NT2/D1 (cell line): Measurements from ENCODE around the gene KRIT1.

Experiments used
- SUZ12 ChIP-seq: IDR thresholded peaks from 2 replicates; pipeline ENCODE4 v1.6.1; 2011; ENCODE audit not compliant: insufficient read length, insufficient read depth; ENCODE audit errors: extremely low read depth
- YY1 ChIP-seq: IDR thresholded peaks from 2 replicates; pipeline ENCODE4 v1.6.1; 2011; ENCODE audit not compliant: insufficient read length, insufficient read depth
- ZNF274 ChIP-seq: IDR thresholded peaks from 2 replicates; pipeline ENCODE4 v1.6.1; 2011; ENCODE audit warnings: mild to moderate bottlenecking, low read depth, low read length

DNA sequence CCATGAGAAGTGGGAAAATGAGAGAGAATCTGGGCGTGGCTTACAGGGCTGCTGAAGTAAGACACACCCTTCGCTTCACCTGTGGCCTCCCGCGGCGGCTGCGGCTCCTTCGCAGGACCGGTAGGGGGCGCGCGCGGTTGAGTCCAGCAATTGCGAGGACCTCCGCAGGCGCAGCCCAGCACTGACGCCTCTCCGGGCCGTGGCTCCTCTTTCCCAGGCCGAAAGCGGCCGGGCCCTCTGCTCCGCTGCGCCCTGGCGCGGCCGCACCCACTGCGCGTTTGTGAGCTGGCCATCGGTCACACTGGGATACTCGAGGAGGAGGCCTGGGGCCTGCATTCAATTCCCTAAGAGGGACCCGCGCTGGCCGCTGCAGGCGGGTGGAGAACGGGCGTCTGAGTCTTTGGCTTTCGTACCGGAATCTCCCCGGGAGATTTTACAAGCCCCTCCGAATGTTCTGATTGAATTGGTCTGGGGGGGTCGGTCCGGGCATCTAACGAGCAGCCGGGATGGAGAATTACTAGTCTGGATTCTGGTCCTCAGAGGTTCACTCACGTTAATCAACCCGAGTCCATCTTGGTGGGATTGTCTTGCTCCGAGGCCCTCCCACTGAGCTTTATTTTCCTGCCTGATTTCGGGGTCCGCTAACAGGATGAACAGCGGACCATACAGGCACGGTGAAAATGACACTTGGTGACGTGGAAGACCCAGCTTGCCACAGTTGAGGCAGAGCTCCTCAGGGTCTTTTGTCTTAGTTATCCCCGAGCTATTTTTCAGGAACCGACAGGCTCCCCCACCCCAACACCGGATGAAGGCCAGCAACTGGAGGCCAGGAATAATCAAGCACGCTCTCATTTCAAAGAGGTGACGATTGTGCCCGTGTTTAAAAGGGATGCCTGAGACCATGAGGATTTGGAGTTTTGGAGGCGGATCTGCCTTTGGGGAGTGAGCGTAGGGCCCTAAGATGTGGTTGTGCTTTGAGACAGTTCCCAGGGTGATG, 66.5 kb downstream of the KRIT1 start, which contains the start of gene LRRD1:
- no peak for TF ChIP-seq YY1
- no peak for TF ChIP-seq SUZ12
- TF ChIP-seq ZNF274: no peak
